SIG-M5 (cell line): ENCODE results near the gene SLC6A3.

Experiments
- DNase-seq: peaks from one replicate; lab custom pipeline; 2025; lab: John Stamatoyannopoulos, UW

The SLC6A3 gene

GRCh38 chr5:1420211-1421195 is 24.7 kb downstream of the SLC6A3 start:
- no peak for DNase-seq

- DNase-seq, result no peak
Observed at GRCh38 chr5:1419476-1420210, 25.6 kb downstream of the SLC6A3 start.

GRCh38 chr5:1418921-1419280 is 26.3 kb downstream of the SLC6A3 start:
- DNase-seq, result no peak

DNA sequence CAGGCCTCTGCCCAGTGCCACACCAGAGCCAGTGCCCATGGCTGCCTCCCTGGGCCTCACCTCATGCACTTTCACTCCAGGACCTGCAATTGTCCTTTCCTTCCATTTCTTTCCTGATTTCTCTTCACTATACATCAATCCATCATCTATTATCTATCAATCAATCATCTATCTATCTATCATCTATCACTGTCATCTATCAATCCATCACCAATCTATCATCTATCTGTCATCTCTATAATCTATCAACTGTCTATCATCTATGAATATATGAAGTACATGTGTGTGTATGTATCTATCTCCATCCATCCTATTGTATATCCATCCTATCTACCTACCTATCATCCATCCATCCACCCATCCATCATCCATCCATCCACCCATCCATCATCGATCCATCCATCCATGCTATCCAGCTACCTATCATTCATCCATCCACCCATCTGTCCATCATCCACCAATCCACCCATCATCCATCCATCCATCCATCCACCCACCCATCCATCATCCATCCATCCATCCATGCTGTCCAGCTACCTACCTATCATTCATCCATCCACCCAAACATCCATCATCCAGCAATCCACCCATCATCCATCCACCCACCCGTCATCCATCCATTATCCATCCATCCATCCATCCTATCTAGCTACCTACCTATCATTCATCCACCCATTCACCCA is 26.9 kb downstream of the SLC6A3 start:
- DNase-seq, result no peak

GRCh38 chr5:1417586-1418225 is 27.5 kb downstream of the SLC6A3 start:
- DNase-seq, result no peak

GRCh38 chr5:1416856-1417469 is 28.3 kb downstream of the SLC6A3 start:
- DNase-seq, result no peak

DNA sequence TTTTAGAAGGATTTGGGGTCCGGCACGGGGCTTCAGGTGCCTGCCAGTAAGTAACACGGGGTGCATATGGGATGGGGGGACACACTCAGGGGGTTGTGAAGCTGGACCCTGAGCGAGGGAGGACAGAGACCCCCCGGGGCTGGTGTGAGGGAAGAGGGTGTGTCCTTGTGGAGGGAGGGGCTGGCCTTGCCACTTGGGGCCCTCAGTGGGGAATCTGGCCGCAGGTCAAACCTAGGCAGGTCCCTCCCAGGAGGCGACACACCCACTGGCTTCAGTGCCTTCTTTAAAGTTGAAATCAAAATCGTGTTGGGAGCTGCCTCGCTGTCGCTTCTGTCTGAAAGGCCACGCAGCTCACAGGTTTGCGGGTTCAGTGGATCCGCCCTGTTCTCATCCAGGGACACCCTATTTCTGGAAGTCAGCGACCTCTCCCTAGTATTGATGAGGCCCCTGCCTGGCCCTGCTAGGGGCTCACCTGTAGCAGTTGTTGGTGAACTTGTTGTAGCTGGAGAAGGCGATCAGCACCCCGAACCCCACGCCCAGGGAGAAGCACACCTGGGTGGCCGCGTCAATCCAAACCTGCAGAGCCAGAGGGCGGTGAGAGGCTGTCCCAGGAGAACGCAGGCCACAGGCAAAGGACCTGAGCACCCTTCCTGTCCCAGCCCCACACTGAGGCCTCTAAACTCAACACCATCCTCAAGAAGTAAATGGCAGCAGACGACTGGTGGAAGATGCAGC is 29.4 kb downstream of the SLC6A3 start:
- no peak for DNase-seq

- no peak for DNase-seq
Observed at GRCh38 chr5:1415059-1415425, 30.2 kb downstream of the SLC6A3 start.

- no peak for DNase-seq
Observed at GRCh38 chr5:1414311-1415058, 30.8 kb downstream of the SLC6A3 start.

DNA sequence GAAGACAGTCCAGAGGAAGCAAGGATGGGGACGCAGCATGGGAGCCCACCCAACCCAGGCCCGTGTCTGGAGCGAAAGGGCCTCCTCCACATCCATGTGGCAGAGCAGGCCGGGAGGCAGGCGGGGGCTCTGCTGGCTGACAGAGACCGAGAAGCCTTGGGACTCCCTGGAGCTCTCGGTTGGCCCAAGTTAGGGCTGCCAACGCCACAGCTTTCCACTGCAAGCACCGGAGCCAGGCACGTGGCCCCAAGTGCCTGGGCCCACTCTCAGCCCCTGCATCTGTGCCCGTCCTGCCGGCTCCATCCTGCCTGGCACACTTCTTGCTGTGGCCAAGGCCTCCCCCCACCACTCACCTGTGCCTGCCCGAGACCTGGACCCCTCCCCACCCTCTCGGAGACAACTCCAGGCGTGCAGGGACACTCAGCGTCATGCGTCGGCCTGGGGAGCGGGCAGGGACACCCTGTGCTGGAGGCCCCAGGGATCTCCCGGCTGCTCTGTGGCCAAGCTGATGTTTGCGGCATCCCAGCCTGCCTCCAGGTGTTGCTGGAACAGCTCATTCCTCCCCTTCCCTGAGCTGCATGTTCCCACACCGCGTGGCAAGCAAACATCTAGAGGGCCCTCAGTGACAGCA is 31.5 kb downstream of the SLC6A3 start:
- no peak for DNase-seq

- no peak for DNase-seq
Observed at GRCh38 chr5:1413211-1413610, 32.0 kb downstream of the SLC6A3 start.

GRCh38 chr5:1412621-1413020 is 32.6 kb downstream of the SLC6A3 start:
- DNase-seq, result no peak

DNA sequence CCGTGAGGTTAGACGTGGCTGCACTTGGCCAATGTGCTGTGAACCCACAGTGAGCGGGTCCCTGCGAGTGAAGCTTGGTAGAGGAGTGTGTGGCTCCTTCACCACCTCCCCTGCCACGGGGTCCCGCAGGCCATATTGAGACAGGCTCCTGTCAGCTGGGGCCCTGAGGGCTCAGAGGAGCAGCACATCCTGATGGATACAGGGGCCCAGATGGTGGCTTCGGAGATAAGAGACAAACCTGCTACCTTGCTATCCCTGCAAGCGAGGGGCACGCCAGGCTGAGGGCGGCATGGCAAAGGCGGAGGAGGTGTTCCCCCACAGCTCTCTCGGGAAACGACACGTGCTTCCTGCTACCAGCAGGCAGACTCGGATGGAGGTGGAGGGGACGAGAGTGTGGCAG is 33.1 kb downstream of the SLC6A3 start:
- DNase-seq, result no peak

DNA sequence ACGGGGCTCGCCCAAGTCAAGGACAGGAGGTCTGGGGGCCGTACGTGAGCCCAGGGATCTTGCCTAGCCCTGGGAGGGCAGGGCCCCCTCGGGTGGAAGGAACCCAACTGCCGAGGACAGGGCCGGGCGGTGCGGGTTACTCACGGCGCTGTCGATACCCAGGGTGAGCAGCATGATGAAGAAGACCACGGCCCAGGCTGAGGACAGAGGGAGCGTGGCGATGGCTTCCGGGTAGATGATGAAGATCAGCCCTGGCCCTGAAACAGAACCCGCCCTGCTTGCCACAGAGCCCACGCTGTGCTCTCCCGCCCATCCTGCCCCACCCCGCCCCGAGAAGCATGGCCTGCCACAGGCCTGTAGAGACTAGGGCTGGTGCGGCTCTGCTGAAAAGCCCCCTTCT is 34.1 kb downstream of the SLC6A3 start:
- no peak for DNase-seq

DNA sequence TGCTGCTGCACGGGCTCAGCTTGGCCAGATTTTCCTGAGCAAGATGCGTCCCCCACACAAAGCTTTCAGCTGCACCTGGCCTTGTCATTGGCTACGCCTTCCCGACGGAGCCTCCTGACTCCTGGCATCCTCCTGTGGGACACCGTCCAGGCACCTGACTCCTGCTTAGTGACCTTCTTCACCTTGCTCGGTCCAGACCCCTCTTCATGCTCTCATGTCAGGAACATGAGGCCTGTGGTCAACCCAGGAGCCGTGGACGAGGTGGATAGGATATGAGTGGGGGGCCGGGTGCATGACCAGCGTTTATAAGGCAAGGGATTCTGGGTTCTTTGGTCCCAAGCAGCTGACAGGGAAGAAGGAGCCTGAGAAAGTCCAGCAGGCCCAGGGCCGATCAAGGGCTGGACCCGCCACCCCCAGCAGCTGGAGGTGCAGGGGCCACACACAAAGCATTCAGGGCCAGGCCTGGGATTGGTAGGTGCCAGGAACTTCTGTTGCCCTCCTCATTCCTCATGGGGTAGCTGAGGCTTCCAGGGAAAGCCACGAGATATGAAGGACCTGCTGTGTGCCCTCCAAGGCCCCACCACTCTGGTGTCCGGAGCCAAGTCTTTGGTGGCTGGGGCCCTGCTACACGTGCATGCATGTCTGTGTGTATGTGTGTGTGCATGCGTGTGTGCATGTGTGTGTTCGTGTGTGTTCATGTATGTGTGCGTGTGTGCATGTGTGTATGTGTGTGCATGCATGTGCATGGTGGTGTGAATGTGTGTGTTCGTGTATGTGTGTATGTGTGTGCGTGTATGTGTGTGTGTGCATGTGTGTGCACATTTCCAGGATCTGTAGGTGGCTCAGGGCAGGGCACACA is 34.9 kb downstream of the SLC6A3 start:
- DNase-seq, result no peak

DNA sequence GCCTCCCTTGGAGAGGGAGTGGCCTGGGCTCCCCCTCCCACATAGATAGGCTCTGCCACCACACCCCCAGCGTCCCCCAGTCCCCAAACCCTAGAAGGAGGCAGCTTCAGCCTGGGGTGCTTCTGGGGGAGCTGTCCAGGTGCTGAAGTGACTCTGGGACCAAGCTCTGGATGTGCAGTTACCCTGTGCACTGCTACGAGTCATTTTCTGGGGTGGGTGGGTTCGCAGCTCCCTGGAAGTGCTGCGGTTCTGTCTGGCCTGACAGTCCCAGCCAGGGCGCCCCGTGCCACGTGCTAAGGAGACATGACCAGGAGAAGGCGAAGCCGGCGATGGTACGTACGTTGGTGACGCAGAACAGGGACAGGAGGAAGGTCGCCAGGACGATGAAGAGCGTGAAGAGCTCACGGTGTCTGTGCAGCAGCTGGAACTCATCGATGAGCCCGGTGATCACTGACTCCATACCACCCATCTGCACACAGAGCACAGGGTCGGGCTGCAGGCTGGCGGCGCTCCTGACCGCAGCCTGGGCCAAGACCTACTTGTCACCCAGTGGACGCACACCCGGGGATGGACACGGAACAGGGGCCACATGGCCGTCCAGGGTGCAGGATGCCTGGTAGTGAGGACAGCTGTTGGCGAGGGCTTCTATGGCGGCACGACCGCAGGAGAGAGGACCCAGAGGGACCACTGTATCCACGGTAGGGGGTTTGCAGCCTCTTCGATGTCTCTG is 35.7 kb downstream of the SLC6A3 start:
- DNase-seq, result no peak

- no peak for DNase-seq
Observed at GRCh38 chr5:1406681-1407640, 38.3 kb downstream of the SLC6A3 start.
